GM18498 (cell line): ENCODE measurements around the gene ARF6.
"Not testable (repeated sequence)": the region's sequence is repeated elsewhere in the genome, so short reads cannot be mapped to it uniquely, and the experiment has no call there.

ENCODE experiments used
- ATAC-seq: cut with Tn5 transposase; IDR thresholded peaks from one replicate; pipeline ENCODE4 v1.9.1; 2021; ENCODE audit warnings: mild to moderate bottlenecking, moderate library complexity; ENCODE audit not compliant: unreplicated experiment

The ARF6 gene

DNA sequence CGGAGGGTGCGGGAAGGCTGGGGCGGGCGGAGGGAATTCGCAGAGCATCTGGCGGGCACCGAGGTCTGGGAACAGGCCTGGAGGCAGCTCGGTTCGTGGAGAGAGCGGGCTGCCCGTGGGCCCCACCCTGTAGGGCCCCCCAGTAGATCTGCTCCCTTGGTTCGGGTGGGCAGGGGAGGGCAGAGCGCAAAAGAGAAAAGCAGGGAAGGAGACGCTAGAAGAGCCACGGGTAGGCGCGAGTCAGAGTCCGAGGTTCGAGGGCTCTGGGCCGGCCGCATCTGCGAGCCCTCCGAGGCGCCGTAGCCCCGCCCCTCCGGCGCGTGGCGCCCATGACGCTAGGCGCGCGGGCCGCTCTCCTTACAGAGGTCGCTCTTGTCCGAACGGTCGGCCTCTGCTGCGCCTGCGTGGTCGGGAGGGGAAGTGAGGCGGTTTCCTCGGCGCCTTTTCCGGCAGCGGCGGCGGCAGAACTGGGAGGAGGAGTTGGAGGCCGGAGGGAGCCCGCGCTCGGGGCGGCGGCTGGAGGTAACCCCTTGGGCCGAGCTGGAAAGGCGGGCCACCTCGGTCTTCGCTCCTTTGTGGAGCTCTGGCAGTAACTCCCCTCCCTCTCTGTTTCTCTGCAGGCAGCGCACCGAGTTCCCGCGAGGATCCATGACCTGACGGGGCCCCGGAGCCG is at the start of gene ARF6:
Gene ARF6 (plus strand): TSS at position 447 of the 673 bp plus-strand sequence. CDS start 655 bp downstream, outside the sequence.
- ATAC-seq: peak; percentile 86

DNA sequence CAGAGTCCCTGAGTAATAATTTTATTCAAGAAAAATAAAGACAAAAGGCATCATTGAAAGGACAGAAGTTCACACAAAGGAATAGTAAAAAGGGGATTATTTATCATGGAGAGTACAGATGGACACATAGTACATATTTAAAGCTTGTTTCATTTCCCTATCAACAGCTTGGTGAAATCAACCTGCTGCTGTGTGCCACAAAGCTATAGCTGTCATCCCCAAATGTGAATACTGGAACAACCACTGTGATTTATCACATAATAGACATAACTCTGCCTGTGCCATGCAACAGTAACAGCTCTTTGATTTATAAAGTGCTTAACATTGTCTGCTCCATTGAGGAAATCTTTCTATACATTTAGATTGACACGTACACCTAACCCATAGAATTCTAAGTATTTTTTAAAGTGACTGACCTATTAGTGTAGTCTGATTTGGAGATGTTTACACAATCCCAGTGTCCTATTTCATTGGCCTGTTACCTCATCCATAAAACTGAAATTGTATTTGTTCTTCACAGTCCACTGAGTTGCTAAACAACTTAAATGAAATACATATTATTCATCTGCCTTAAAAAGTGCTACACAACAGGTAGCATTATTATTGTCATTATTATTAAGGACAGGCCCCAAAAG is 43.6 kb upstream of the ARF6 start:
- ATAC-seq: no peak

DNA sequence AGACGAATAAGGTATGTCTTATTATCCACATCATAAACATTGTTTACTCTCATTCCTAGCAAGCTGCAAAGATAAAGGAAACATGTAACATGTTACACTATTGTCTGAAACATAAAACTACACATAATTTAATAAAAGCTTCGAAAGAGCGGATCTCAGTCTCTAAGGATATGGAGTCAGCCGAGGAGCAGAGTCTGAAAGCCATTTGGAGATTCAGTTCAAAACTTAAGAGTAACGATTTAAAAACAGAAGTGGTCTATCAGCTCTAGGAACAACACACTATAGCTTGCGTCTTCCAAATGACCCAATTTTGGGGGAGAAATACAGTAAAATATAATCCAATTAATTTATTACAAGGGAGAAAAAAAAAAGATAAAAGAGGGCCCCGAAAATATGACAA is 41.1 kb upstream of the ARF6 start:
- ATAC-seq: no peak

DNA sequence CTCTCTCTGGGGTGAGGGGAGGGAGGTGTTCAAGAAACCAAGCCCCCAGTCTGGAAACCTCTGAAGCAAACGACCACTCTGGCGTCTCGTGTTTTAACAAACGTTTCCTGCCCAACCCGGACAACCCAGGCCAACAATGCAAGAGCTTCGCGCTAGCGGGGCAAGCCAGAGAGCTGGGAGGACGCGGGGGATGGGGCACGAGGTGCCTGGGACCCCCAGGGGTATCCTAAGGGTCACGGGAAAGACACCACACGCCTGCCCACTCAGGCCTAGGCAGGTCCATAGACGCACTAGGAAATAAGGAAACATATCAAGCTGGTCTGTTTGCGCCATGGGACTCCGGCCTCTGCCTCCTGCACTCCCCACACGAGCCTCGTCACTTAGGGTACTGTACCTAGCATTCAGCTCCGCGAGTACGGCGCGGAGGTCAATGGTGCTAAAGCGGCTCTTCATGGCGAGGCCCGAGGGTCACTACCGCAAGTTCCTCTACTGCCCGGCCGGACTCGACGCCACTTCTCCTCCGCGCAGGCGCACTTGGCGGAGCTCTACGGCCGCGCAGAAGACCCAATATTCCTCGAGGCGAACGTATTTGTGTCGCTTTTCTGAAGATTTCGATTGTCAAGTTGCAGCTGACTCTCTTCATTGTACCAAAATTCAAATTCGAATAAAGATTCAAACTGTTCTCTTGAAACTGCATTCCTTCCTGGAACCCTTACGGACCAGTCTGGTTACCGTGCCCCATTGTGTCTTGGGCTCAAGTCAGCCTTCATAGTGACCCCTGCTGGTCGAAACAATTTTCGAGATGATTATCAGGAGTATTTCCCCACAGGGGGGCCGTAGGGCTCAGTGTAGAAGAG is 40.4 kb upstream of the ARF6 start, which contains the start of gene NEMF:
Gene NEMF (minus strand): TSS at position 488 of the 857 bp plus-strand sequence. CDS start 35 bp downstream, at position 453.
- peak; percentile 84 for ATAC-seq

DNA sequence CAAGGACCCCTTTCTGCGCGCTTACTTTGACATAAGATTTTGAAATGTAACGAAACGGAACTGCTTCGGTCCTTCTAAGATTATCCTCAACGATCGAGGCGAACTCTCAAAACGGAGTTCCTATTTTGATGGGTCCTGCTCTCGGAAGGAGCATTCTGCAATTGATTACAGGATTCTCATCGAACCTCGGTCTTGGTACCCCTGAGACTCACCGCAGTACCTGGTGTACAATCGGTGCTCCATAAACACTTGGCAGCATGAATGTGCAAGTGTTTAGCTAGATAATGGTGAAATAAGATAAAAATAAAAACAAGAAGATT is 39.8 kb upstream of the ARF6 start:
- peak; percentile 23 for ATAC-seq

DNA sequence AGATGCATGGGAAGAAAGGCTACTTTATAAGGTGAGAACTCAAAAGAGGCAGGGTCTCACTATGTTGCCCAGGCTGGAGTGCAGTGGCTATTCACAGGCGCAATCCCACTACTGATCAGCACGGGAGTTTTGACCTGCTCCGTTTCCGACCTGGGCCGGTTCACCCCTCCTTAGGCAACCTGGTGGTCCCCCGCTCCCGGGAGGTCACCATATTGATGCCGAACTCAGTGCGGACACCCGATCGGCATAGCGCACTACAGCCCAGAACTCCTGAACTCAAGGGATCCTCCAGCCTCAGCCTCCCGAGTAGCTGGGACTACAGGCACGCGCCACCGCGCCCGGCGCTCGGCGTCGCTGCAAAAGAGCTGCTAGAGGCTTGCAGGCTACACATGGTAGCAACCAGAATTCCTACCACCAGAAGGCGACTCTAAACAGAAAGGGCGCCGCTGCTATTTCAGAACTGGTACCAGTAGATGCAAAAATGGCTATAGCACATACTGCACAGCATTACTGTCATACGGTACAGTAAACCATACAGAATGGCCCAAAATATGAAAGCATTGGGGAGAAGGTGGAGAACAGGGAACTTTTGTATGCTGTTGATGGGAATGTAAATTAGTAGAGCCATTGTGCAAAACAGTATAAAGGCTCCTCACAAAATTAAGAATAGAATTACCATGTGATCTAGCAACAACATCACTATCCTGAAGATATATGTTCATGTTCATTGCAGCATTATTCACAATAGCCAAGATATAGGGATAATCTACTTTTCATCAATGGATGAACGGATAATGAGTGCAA is 39.1 kb upstream of the ARF6 start:
- ATAC-seq: peak; percentile 59

DNA sequence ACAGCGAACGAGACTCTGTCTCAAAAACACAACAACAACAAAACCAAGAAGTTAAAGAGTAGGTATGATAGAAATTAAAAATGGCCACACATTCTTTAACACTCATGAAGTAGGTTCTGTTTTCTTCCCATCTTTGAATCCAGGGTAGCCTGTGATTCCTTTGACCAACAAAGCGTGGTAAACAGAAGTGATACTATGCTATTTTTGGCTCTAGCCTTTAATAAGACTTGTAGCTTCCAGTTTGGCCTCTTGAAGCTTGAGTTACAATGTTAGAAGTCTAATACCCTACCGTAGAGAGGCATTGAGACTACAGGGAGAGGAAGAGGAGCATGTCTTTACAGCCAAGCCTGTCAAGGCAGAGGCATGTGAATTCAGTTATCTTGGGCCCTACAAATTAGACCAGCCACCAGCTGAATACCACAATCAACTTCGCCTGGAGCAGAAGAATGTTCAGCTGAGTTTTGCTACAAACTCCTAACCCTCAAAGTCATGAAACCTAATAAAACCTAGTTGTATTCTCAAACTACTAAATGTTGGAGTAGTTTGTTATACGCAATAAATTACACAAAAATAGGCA is 35.4 kb upstream of the ARF6 start:
- ATAC-seq: no peak

DNA sequence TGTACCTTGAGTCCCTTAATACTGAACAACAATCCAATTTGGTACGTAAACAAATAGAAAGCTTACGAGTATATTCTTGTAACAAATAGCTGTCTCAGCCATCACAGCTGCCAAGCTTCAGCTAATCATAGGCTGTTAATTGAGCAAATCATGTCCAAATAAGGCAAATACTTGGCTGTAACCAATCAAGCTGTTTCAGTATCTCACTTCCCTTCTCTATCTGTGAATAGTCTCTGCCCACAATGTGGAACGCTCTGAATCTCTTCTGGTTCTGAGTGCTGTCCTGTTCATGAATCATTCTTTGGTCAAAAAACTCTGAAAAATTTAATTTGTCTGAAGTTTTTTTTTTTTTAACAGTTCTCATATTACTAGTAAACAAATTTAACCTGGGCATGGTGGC is 34.5 kb upstream of the ARF6 start:
- ATAC-seq: no peak

DNA sequence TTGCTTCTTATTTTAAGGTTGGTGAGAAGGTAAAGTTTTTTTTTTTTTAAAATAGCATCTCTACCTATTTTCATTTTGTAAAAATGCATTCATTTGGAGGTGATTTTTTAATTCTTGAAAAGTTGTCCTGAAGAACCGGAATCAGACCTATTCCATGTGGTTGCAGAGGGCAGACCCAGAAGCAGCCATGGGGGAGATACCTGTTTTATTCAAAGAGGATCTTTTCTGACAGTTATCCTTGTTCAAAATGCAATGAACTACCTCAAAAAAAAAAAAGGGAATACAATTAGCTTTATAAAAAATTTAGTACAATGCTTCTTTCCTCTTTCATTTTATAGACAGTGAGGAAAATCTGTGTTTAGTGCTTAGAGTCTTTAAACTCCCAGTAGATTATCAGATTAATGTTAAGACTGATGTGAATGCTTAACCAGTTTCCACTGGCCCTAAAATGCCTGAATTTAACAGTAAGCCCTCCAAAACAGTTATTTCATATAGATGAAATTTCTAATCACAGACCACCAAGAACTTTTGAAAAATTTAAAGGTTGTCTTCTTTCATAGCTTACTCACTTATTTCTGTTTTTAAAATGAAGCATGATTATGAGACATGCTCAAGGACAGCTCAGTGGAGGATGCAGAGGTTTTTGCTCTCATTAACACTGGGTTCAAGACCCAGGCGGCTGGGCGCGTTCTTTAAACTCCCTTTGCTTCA is 31.7 kb upstream of the ARF6 start:
- no peak for ATAC-seq

DNA sequence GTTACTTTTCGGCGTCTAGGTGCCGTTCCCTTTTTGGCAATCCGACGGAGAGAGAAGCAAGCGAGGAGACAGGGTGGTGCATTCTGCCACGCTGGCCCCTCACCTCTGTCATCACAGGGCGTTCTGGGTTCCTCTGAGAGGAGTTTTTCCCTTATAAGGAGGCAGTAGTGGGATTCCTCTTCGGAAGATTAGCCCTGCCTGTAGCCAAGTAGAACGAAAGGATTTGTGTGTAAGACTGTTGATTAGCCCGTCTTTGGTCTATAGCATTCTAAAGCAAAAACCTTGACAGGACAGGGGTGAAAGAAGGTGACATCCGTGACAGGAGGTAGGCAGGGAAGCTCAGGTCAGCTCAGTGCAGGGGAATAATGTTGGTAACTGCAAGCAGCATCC is 31.2 kb upstream of the ARF6 start:
- peak; percentile 18 for ATAC-seq

DNA sequence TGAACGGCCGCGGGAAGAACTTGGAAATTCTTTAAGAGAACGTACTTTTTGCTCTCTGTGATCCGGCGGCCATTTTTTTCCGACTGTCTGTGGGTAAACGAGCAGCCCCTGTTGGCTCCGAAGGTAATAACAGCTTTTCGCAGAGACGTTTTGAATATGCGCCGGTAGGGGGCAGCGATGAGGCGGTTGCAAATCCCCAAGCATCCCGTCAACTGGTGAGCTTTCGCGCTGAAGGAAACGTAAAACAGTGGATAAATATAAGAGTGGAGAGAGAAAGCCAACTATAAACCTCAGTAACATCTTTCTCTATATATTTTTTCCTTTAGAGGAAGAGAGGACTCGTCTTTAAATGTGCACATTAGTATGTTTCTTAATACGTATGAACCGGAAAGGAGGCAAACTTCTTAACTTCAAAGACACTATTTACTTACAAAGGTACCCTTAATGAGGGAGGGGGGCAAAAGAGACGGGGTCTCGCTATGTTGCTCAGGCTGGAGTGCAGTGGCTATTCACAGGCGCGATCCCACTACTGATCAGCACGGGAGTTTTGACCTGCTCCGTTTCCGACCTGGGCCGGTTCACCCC is 30.7 kb upstream of the ARF6 start:
- peak; percentile 32 for ATAC-seq

DNA sequence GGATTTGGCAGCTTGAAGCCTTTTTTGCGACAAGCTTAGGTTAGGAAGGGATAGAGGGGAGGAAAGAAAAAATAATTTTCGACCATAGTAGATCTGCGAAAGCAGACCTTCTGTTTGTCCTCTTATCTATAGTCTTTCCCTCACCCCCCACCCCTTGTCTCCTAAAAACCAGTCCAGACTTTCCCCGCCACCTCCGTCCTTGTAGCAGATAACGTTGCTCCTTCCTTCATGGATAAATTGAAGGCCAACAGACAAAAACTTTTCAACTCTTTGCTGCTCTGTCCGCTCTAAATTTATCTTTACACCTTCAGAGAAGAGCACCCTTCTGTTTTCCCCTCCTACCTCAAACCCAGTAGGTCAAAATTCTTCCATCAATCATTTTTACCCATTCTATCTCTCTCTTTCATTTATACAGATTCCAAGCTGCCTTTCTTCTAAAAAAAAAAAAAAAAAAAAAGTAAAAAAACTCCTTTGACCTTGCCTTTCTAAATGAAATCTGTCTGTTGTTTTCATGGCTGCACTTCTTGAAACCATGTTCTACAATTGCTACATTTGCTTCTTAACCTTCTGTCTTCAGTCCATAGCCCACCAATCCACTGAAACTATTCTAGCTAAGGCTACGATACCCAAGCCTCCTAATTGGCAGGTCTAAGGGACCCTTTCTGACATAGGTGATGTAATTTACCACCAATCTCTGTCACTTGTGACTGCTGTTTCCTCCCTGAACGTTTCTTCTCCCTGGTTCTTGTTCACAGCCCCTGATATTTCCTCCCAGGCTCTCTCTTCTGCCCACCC is 29.2 kb upstream of the ARF6 start:
- no peak for ATAC-seq

DNA sequence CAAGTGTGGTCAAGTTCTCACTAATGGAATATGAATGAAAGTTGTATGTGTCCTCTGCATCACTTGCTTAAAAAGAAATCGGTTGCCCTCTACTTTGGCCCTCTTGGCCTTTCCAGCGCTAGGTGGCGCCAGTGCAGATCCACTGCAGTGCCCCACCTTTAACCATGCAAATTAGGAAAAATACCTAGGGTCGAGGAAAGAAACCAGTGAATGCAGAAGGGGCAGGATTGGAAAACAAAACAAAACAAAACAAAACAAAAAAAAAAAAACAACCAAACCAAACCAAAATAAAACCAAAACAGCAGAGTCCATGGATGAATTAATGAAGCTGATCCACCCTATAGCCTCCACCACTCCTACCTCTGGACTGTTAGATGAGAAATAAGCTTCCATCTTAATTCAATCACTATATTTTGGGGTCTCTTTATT is 27.4 kb upstream of the ARF6 start:
- no peak for ATAC-seq

DNA sequence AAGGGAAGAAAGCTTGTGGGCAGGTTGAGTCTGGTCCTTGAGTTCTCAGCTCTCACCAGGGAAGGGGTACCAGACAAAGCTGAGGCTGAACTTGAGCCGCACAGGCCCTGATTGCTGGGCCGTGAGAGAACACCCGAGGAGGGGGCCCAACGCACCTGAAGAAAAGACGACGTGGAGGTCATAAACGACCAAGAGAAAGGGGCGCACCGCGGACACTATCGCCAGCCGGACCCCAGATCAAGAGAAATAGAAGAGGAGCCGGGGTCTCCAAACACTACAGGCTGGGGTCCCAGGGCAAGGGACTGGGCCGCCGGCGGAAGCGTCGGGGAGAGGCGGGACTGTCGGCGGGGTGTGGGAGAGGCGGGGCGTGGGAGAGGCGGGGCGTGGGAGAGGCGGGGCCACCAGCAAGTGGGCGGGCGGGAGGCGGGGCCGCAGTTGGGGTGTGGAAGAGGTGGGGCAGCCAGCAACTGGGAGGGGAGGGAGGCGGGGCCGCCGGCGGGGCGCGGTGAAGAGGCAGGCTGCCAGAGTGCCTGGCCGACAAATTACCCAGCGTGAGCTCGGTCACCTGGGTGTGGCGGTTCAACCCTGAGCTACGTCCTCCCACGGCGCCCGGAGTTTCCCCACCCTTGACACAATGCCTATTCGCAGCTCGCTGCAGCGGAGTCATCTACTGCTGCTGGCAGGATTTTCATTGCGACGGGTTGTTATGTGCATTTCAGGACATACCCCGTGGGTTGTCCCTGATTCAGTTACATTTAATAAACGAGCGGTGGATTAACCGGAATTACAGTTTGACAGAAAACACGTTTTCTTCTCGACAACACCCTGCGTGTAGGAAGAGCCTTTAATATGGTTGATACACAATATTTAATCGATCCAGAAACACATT is 24.8 kb upstream of the ARF6 start:
- peak; percentile 90 for ATAC-seq

DNA sequence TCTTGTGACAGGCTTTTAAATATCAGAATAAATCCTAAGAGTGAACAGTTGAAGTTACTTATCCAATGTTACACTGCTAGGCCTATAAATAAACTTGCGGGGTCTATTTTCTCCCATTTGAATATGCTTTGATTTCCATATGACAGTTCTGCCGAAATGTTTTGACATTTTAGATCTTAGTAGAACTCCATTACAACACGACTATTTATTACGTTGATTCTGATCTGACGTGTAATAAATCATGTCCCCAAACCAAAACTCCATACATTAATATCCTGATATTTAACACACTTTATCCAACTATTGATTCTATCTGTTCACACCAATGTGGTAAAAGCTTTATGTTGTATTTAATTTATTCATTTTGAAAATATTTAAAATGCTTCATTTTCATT is 24.2 kb upstream of the ARF6 start:
- ATAC-seq: no peak

DNA sequence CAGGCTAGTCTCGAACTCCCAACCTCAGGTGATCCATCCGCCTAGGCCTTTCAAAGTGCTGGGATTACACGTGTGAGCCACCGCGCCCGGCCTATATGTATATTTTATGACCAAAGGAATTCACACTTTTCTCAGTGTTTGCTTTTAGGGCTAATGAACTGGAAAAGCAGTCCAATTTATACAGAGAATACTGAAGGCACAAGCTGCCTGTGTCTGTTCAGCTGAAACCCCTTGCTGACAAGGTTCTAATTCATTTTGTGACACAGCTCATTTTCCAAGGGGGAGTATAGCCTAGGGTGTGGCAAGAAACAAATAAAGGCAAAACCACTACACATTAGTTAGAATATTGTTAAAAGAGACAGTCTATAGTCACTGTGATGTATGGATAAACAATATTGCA is 22.0 kb upstream of the ARF6 start:
- ATAC-seq: no peak

DNA sequence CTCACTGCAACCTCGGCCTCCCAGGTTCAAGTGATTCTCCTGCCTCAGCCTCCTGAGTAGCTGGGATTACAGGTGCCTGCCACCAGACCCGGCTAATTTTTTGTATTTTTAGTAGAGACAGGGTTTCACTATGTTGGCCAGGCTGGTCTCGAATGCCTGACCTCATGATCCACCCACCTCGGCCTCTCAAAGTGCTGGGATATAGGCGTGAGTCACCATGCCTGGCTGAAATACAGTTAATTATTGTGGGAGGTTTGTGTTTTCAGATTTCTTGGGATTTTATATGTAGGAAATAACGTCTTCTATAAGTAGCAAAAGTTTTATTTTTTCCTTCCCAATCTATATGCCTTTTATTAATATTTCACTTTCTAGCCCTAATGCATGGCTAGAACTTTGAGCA is 19.3 kb upstream of the ARF6 start:
- ATAC-seq: not testable (repeated sequence)

DNA sequence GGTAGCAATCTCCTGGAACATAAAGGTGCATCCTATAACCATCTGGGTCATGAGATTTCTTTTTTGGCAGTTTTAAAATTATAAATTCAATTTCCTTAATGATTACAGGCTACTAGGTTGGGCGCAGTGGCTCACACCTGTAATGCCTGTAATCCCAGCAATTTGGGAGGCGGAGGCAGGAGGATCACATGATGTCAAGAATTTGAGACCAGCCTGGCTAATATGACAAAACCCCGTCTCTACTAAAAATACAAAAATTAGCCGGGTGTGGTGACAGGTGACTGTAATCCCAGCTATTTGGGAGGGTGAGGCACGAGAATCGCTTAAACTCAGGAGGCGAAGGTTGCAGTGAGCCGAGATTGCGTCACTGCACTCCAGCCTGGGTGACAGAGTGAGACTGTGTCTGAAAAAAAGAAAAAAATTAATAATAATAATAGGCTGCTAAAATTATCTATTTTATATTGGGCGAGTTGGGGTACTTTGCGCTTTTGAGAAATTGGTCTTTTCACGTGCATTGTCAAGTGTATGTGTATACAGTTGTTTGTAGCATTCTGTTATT is 17.2 kb upstream of the ARF6 start:
- no peak for ATAC-seq
